Liver (tissue), 9 donors: ENCODE data around the gene MTO1. TPM values are rescaled to one million over a fixed set of nuclear protein-coding genes. Genes with fewer than 3 reads are reported as not detected.

Experiments used
- DNase-seq: peaks from one replicate; pipeline ENCODE4 v3.0.0-alpha.2; 2017; ENCODE audit warnings: low spot score
- H3K27ac ChIP-seq, 2 donors: one replicate each; pipeline ENCODE4 v1.7.0; 2013; ENCODE audit warnings: inconsistent platforms in 2 of 2, low read length in 2 of 2, control low read depth in 1 of 2, low read depth in 1 of 2, mild to moderate bottlenecking in 1 of 2
- H3K27me3 ChIP-seq, 4 donors: one replicate each; pipeline versions ENCODE4 v1.6.1 to v1.7.0; 2013; ENCODE audit warnings: low read length in 3 of 4, inconsistent platforms in 1 of 4, mild to moderate bottlenecking in 1 of 4, moderate library complexity in 1 of 4; ENCODE audit not compliant: control insufficient read depth in 4 of 4, insufficient read depth in 4 of 4
- H3K36me3 ChIP-seq, 4 donors: one replicate each; pipeline versions ENCODE4 v1.6.1 to v1.7.0; 2013; ENCODE audit warnings: low read length in 3 of 4, mild to moderate bottlenecking in 3 of 4, low read depth in 1 of 4, moderate library complexity in 1 of 4; ENCODE audit not compliant: control insufficient read depth in 4 of 4, insufficient read depth in 3 of 4
- H3K4me1 ChIP-seq, 4 donors: one replicate each; pipeline versions ENCODE4 v1.6.1 to v1.7.0; 2013; ENCODE audit warnings: low read length in 3 of 4, mild to moderate bottlenecking in 3 of 4, moderate library complexity in 1 of 4; ENCODE audit not compliant: control insufficient read depth in 4 of 4, insufficient read depth in 4 of 4
- H3K4me3 ChIP-seq, 3 donors: one replicate each; pipeline versions ENCODE4 v1.6.1 to v1.7.0; 2013; ENCODE audit warnings: low read length in 3 of 3, control low read depth in 1 of 3, low read depth in 1 of 3, mild to moderate bottlenecking in 1 of 3
- H3K9ac ChIP-seq, 2 donors: one replicate each; pipeline ENCODE4 v1.7.0; 2013; ENCODE audit warnings: low read length in 2 of 2, mild to moderate bottlenecking in 2 of 2, moderate library complexity in 2 of 2, control low read depth in 1 of 2, low read depth in 1 of 2
- H3K9me3 ChIP-seq, 4 donors: one replicate each; pipeline versions ENCODE4 v1.6.1 to v1.7.0; 2013; ENCODE audit warnings: low read length in 3 of 4; ENCODE audit not compliant: control insufficient read depth in 4 of 4
- ATF3 ChIP-seq: IDR thresholded peaks from 2 replicates; pipeline ENCODE4 v1.6.1; 2016; ENCODE audit warnings: antibody characterized with exemption
- CTCF ChIP-seq: fragments of 150-350 bp; IDR thresholded peaks from 2 replicates; pipeline ENCODE4 v1.5.1; 2017; ENCODE audit warnings: improper control_type of control experiment, low read depth, low read length; ENCODE audit not compliant: missing input control
- EGR1 ChIP-seq, 2 donors: IDR thresholded peaks; 2 replicates each; pipeline ENCODE4 v1.6.1; 2016 to 2018; ENCODE audit warnings: antibody characterized with exemption in 2 of 2, low read depth in 2 of 2
- FOXA1 ChIP-seq: IDR thresholded peaks from 2 replicates; pipeline ENCODE4 v1.6.1; 2016; ENCODE audit warnings: antibody characterized with exemption
- FOXA2 ChIP-seq: IDR thresholded peaks from 2 replicates; pipeline ENCODE4 v1.6.1; 2016; ENCODE audit warnings: antibody characterized with exemption
- HNF4A ChIP-seq, 2 donors: conservative IDR thresholded peaks; 2 replicates each; pipeline ENCODE4 v1.6.1; 2016; ENCODE audit warnings: antibody characterized with exemption in 2 of 2, mild to moderate bottlenecking in 2 of 2
- HNF4G ChIP-seq: IDR thresholded peaks from 2 replicates; pipeline ENCODE4 v1.6.1; 2016; ENCODE audit warnings: antibody characterized with exemption
- JUND ChIP-seq, 2 donors: IDR thresholded peaks; 2 replicates each; pipeline ENCODE4 v1.6.1; 2016; ENCODE audit warnings: antibody characterized with exemption in 2 of 2
- NR2F2 ChIP-seq: IDR thresholded peaks from 2 replicates; pipeline ENCODE4 v1.6.1; 2016; ENCODE audit warnings: antibody characterized with exemption
- RAD21 ChIP-seq, 2 donors: IDR thresholded peaks; 2 replicates each; pipeline ENCODE4 v1.6.1; 2016; ENCODE audit warnings: antibody characterized with exemption in 2 of 2, mild to moderate bottlenecking in 2 of 2
- RXRA ChIP-seq, 2 donors: IDR thresholded peaks; 2 replicates each; pipeline ENCODE4 v1.6.1; 2017 to 2018; ENCODE audit warnings: antibody characterized with exemption in 2 of 2, mild to moderate bottlenecking in 1 of 2
- SP1 ChIP-seq: IDR thresholded peaks from 2 replicates; pipeline ENCODE4 v1.6.1; 2018; ENCODE audit warnings: antibody characterized with exemption, mild to moderate bottlenecking
- TAF1 ChIP-seq: conservative IDR thresholded peaks from 2 replicates; pipeline ENCODE4 v1.6.1; 2016; ENCODE audit warnings: antibody characterized with exemption, mild to moderate bottlenecking
- YY1 ChIP-seq: IDR thresholded peaks from 2 replicates; pipeline ENCODE4 v1.6.1; 2016; ENCODE audit warnings: antibody characterized with exemption, mild to moderate bottlenecking
- ZBTB33 ChIP-seq: IDR thresholded peaks from 2 replicates; pipeline ENCODE4 v1.6.1; 2016; ENCODE audit warnings: antibody characterized with exemption
- WGBS: extraction: QIAGEN DNeasy Blood & Tissue Kit; methylation state at CpG from one replicate; pipeline ENCODE4 v1.1.7; 2013; 5-methylcytosine and 5-hydroxymethylcytosine counted together
- polyA plus RNA-seq, 2 donors: library from polyadenylated mRNA; stranded (reverse) in 1 of 2; unstranded in 1 of 2; fragments of 200-250 nt in 1 of 2; fragments of >200 nt in 1 of 2; fragmentation: Nextera tagmentation in 1 of 2; extraction: Ambion mirVana in 1 of 2; gene quantifications; one replicate each; pipeline versions ENCODE4 v1.2.1 to v1.2.3, GENCODE V29; 2013 to 2015
- total RNA-seq, 2 donors: library from RNA; depleted of rRNA; stranded (reverse); fragments of >200 nt; gene quantifications; one replicate each; pipeline ENCODE4 v1.2.3, GENCODE V29; 2014
- donor health status: healthy.
- donor health status: healthy.
- donor health status: healthy.
- donor health status: healthy.
- donor health status: healthy.

Gene MTO1
- total and polyA plus RNA-seq, 4 donors = 12.9 to 64.4 (median 20.6) TPM

GRCh38 chr6:73421534-73421933, 40.0 kb upstream of the MTO1 start:
- H3K27ac ChIP-seq = no peak overlapping the region
- no peaks in the 10 kb centered on the region for H3K27me3 ChIP-seq
- no peak for DNase-seq
- 60% methylated on average over 2 of the region's 2 CpGs for WGBS
- no peaks in the 10 kb centered on the region for H3K4me1 ChIP-seq
- TF ChIP-seq ZBTB33 (no peak), EGR1 (IDR thresholded peaks at IDR 0.05; ENCODE audit: low read depth in 2 of 2) (no peak), HNF4G (no peak), JUND (IDR thresholded peaks at IDR 0.05) (no peak), NR2F2 (no peak)
- no peak overlapping the region for H3K4me3 ChIP-seq
- H3K9ac ChIP-seq = no peak overlapping the region
- H3K36me3 ChIP-seq = no peaks in the 10 kb centered on the region
- no peaks in the 10 kb centered on the region for H3K9me3 ChIP-seq

GRCh38 chr6:73435236-73435635, 26.3 kb upstream of the MTO1 start:
- H3K4me3 ChIP-seq = no peak overlapping the region
- WGBS = 58% methylated on average over 3 of the region's 3 CpGs
- TF ChIP-seq FOXA1 (no peak), EGR1 (IDR thresholded peaks at IDR 0.05; ENCODE audit: low read depth in 2 of 2) (no peak), SP1 (peak; percentile 27), RXRA (IDR thresholded peaks at IDR 0.05) (peak in 1 of 2 donors; percentile 39), HNF4A (conservative IDR thresholded peaks at IDR 0.05) (peak; percentile 56 to 72), RAD21 (IDR thresholded peaks at IDR 0.05) (peak in 1 of 2 donors; percentile 36)
- DNase-seq = no peak
- H3K9me3 ChIP-seq = no peaks in the 10 kb centered on the region
- peaks cover 0 to 5% (median 0%) of the 10 kb centered on the region in 4 donors for H3K36me3 ChIP-seq
- H3K9ac ChIP-seq = no peak overlapping the region
- H3K4me1 ChIP-seq = peaks cover 0 to 1% (median 0%) of the 10 kb centered on the region in 4 donors
- no peaks in the 10 kb centered on the region for H3K27me3 ChIP-seq
- no peak overlapping the region for H3K27ac ChIP-seq

GRCh38 chr6:73443555-73443954, 18.0 kb upstream of the MTO1 start:
- Histone ChIP-seq H3K9ac (no peak overlapping the region), H3K27me3 (no peaks in the 10 kb centered on the region), H3K9me3 (no peaks in the 10 kb centered on the region), H3K4me1 (no peaks in the 10 kb centered on the region), H3K4me3 (no peak overlapping the region), H3K36me3 (peaks cover 0 to 9% (median 0%) of the 10 kb centered on the region in 4 donors), H3K27ac (no peak overlapping the region)
- WGBS = 94% methylated on average over 3 of the region's 3 CpGs
- TF ChIP-seq FOXA2 (no peak), NR2F2 (no peak), FOXA1 (no peak), HNF4G (no peak), YY1 (no peak), EGR1 (IDR thresholded peaks at IDR 0.05; ENCODE audit: low read depth in 2 of 2) (no peak), JUND (IDR thresholded peaks at IDR 0.05) (no peak), SP1 (no peak), CTCF (no peak), ATF3 (no peak), TAF1 (no peak), HNF4A (conservative IDR thresholded peaks at IDR 0.05) (no peak)
- DNase-seq = no peak
